ENCODE results near the gene GABBR2.

Gene GABBR2

DNA sequence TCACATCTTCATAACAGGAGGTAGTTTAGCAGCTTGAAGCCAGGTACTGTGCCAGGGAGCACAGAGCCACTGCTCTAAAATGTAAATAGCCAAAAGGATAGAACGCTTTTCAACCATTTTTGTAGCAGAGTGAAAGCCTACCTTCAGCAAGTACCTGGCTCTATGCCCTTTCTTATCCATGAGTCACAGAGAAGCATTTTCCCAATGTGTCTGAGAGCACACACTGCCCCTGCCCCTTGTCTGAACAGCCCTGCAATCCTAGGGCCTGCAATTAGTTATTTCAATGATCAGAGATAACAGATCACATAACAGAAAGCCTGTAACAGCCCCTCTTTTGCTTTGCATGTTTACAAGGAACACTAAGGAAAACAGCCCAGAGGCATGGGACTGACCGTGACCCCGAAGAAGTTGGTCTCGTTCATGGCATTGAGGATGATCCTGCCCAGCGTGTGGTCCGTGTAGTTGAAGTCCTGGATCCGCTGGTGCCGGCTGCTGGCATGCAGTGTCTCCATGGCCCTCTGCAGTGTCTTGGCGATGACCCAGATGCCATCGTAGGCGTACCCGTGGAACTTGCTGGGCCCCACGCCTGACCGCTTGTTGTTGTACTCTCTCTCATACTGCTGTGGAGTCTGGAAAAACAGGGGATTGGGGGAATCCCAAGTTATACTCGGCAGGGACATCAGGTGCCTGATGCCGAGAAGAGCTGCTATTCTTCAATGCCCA, 255.0 kb downstream of the GABBR2 start:
- peaks cover 52% of the 10 kb centered on the region for H3K27me3 Mint-ChIP-seq (ENCODE audit: low read depth, poor library complexity)
- H3K27ac Mint-ChIP-seq: no peak overlapping the region
- TF ChIP-seq, protein P1, sequence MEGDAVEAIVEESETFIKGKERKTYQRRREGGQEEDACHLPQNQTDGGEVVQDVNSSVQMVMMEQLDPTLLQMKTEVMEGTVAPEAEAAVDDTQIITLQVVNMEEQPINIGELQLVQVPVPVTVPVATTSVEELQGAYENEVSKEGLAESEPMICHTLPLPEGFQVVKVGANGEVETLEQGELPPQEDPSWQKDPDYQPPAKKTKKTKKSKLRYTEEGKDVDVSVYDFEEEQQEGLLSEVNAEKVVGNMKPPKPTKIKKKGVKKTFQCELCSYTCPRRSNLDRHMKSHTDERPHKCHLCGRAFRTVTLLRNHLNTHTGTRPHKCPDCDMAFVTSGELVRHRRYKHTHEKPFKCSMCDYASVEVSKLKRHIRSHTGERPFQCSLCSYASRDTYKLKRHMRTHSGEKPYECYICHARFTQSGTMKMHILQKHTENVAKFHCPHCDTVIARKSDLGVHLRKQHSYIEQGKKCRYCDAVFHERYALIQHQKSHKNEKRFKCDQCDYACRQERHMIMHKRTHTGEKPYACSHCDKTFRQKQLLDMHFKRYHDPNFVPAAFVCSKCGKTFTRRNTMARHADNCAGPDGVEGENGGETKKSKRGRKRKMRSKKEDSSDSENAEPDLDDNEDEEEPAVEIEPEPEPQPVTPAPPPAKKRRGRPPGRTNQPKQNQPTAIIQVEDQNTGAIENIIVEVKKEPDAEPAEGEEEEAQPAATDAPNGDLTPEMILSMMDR (IDR thresholded peaks at IDR 0.05): no peak
- H3K4me1 Mint-ChIP-seq: peaks cover 25% of the 10 kb centered on the region
- peaks cover 5% of the 10 kb centered on the region for H3K9me3 Mint-ChIP-seq
- H3K4me3 Mint-ChIP-seq: no peak overlapping the region
- DNase-seq: no peak
- no peaks in the 10 kb centered on the region for H3K36me3 Mint-ChIP-seq (ENCODE audit: low read depth)

DNA sequence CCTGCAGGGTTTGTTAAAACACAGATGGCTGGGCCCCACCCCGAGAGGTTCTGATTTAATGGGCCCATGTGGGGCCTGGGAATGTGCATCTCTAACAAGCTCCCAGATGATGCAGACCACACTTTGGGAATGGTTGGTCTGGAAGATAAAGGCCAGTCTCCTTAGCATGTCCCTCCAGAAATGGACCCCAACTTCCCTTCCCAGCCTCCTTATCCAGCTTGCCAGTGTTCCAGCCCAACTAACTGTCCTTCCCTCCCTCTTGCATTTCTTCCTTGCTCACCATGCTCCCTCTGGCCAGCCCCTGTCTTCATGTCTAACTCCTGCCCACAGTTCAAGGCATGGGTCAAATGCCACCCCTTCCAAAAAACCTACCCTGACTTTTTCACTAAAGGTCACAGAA, 257.2 kb downstream of the GABBR2 start:
- Mint-ChIP-seq H3K27ac (no peak overlapping the region), H3K36me3 (ENCODE audit: low read depth) (no peaks in the 10 kb centered on the region), H3K27me3 (ENCODE audit: low read depth, poor library complexity) (peaks cover 49% of the 10 kb centered on the region), H3K9me3 (no peaks in the 10 kb centered on the region), H3K4me3 (no peak overlapping the region), H3K4me1 (peaks cover 11% of the 10 kb centered on the region)
- no peak for DNase-seq
- TF ChIP-seq, protein P1 (IDR thresholded peaks at IDR 0.05): no peak

DNA sequence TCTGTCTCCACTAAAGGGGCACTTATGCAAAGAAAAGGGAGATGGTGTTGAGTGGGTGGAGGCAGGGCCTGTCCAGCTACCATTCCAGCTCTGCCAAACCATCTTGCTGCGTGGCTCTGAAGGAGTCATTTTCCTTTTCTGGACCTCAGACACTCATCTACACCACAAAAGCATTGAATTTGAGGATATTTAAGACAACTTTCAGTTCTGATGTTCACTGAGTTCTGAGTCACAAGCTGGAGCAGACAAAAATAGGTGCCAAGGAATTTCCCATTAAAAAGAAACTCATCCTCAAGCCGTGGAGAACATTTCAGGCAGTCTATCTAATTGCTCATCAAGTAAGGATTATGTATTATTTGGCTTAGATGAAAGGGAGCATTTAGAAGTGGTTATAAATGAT, 258.2 kb downstream of the GABBR2 start:
- TF ChIP-seq, protein P1 (IDR thresholded peaks at IDR 0.05): no peak
- Mint-ChIP-seq H3K27me3 (ENCODE audit: low read depth, poor library complexity) (peaks cover 46% of the 10 kb centered on the region), H3K36me3 (ENCODE audit: low read depth) (no peaks in the 10 kb centered on the region), H3K4me1 (peaks cover under 1% of the 10 kb centered on the region), H3K9me3 (no peaks in the 10 kb centered on the region), H3K4me3 (no peak overlapping the region), H3K27ac (no peak overlapping the region)
- DNase-seq: no peak

DNA sequence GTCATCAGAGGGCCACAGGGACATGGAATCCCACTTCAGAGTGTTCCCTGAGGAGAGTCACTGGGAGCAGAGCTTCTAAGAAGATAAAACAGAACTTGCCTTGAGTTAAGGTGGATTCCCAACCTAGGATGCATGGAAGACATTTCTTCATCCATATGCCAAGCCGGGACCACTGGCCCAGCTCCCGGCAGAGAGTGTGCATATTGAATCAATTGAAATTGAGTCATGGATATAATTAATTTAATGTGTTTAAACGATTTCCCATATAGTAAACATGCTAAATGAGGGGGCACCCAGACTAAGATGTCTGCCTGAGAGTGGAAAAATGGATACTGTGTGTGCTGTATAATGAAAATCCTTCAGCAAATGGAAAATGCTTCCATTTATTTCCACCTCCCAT, 258.9 kb downstream of the GABBR2 start:
- no peaks in the 10 kb centered on the region for H3K36me3 Mint-ChIP-seq (ENCODE audit: low read depth)
- no peak overlapping the region for H3K27ac Mint-ChIP-seq
- no peak overlapping the region for H3K4me3 Mint-ChIP-seq
- no peaks in the 10 kb centered on the region for H3K4me1 Mint-ChIP-seq
- no peaks in the 10 kb centered on the region for H3K9me3 Mint-ChIP-seq
- DNase-seq: no peak
- H3K27me3 Mint-ChIP-seq (ENCODE audit: low read depth, poor library complexity): peaks cover 46% of the 10 kb centered on the region
- TF ChIP-seq, protein P1 (IDR thresholded peaks at IDR 0.05): no peak

DNA sequence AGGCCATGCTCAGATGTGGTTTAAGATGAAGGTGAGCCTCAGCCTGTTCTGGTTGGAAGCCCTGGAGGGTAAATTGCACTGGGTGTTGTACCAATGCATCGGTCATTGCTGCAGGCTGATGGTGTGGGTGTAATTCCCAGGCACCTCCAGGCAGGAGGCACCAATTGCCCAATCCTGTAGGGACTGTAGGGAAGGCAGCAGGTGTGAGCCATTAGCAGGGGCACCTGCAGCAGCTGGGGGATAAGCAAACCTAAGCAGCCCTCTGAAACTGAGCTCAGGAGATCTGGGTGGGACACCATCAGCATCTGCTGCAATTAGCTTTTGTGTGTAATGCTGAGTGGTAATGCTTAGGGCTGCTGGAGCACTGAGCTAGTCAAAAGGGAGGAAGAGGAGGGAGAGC, 263.2 kb downstream of the GABBR2 start:
- Mint-ChIP-seq H3K27ac (no peak overlapping the region), H3K9me3 (no peaks in the 10 kb centered on the region), H3K4me1 (no peaks in the 10 kb centered on the region), H3K27me3 (ENCODE audit: low read depth, poor library complexity) (peaks cover 31% of the 10 kb centered on the region), H3K4me3 (no peak overlapping the region), H3K36me3 (ENCODE audit: low read depth) (no peaks in the 10 kb centered on the region)
- DNase-seq: no peak
- TF ChIP-seq, protein P1 (IDR thresholded peaks at IDR 0.05): no peak

DNA sequence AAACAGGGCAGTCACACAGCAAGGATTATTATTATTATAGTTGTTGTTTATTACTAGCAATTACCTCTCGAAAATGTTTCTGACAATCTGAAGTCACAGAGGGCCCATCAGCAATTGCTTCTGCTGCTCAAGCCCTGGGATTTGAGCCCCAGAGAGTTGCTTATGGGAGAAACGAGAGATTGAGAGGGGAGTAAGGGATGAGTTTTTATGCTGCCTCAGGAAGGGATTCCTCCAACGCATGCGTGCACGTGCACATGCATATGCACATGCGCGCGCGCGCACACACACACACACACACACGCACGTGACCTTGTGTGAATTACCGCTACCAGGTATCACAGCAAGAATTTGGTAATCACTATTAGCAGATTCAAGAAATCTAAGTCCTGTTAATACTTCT, 264.1 kb downstream of the GABBR2 start:
- Mint-ChIP-seq H3K27ac (no peak overlapping the region), H3K9me3 (no peaks in the 10 kb centered on the region), H3K4me3 (no peak overlapping the region), H3K27me3 (ENCODE audit: low read depth, poor library complexity) (peaks cover 25% of the 10 kb centered on the region), H3K36me3 (ENCODE audit: low read depth) (no peaks in the 10 kb centered on the region), H3K4me1 (no peaks in the 10 kb centered on the region)
- DNase-seq: no peak
- TF ChIP-seq, protein P1 (IDR thresholded peaks at IDR 0.05): no peak

Measured in nephron progenitor cell (in vitro differentiated cells).